Measurements from ENCODE around the gene IMP4.
"Not testable (repeated sequence)": the region's sequence is repeated elsewhere in the genome, so short reads cannot be mapped to it uniquely, and the experiment has no call there.

IMP4 gene

DNA sequence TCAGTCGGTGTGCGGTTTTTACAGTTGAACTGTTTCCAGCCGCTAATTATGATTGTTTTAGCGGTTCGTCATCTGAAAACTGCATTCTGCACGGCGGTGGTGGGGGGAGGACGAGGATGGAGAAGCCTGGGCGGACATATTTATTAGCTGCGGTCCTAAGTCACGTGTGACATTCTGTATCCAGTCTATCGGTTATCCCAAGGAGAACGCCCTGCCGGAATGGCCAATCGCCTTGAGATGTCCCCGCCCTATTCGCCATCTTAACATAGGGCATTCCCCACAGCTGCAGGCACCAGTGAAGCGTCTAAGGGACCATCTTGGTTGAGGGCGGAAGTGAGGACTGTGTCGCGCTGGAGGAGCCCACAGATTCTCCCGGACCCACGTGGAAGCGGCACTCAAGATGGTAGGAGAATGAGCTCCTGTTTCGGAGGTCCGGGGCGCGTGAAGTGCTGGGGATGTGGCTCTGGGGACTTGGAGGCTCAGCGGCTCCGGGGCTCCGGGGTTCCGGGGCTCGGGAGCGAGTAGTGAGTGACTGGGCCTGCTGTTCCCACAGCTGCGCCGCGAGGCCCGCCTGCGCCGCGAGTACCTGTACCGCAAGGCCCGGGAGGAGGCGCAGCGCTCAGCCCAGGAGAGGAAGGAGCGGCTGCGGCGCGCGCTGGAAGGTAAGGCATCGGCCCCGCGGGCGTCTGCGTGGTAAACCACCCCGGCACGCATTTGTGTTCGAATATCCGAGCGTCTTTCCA, at the start of gene IMP4:
Gene IMP4 (plus strand): TSS at position 365 of the 743 bp plus-strand sequence. CDS start 36 bp downstream, at position 401.
- peak; percentile 95 for DNase-seq

DNA sequence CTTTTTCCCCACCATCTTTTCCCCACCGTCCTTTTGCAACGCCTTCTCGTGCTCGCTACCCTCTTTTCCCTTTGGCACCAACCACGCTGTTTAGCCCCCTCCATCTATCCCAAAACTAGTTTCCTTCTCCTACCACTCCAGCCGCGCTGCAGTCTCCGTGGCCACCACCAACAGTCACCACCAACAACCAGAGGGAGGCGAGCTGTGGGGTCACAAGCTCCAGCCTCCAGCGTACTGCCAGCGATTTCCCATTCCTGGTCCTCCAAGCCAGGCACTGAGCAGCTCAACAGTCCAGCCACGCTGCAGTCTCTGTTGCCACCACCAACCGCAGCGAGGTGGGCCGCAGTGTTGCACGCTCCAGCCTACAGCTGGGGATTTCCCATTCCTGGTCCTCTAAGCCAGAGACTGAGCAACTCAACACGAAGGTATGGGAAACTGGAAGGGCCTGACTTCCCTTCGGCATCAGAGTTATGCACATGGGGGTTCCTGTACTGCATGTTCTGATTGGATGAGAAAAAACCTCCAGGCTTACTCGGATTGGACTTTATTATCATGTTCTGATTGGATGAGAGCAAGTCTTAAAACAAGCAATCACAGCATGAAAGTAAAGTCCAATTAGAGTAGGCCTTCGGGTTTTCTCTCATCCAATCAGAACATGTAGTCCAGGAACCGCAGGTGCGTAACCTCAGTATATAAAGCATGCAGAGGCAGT, 42.3 kb upstream of the IMP4 start:
- DNase-seq, result no peak

DNA sequence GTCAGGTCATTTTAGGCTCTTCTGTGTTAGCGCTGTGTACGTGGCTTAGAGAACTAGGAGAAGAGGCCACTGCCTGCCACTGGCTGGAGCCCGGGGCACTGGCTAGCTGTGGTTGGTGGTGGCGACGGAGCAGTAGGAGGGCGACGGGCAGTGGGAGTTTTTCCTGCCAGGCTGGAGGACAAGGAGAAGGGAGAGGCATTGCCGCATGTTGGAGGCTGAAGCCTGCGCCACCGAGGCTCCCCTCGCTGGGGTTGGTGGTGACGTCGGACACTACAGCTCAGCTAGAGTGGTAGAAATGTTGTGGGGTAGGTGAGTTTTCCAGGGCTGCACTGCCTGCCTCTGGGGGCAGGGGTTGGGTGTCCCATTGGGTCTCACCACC, 41.7 kb upstream of the IMP4 start:
- no peak for DNase-seq

- DNase-seq, result no peak
Measured at GRCh38 chr2:130302164-130302886, 40.4 kb upstream of the IMP4 start.

GRCh38 chr2:130303169-130303568, 39.5 kb upstream of the IMP4 start:
- DNase-seq, result no peak

DNA sequence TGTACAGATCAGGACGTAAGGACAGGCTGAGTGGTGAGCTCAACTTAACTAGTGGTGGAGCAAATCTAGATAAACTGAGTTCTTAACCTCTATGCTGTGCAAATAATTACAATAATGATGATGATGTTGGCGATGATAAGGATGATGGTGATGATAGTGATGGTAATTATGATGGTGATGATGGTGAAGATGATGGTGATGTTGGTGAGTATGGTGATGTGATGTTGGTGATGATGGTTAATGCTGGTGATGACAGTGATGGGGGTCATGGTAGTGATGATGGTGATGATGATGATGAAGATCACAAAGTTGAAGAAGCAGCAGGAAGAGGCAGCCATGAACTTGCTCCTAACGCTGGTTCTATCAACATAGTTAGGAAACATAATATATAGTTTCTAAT, 38.0 kb upstream of the IMP4 start:
- DNase-seq, result no peak

GRCh38 chr2:130307850-130308249, 34.8 kb upstream of the IMP4 start:
- no peak for DNase-seq

DNA sequence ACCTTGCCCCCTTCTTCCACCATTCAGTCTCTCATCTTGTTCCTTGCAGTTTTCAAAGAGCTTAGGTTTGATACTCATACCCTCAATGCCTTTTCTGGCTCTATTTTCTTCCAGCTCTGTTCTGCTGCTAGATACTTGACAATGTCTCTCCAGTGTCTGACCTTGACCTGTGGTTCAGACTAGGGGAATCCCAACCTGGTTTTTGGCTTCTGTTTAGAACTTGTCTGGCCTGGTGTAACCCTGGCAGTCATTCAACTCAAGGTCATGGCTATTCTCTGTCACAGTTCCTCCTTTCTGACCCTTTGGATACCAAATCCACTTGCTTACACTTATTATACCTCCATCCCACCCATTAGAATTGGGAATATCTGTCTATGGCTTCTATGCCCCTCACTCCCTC, 31.8 kb upstream of the IMP4 start:
- no peak for DNase-seq

DNA sequence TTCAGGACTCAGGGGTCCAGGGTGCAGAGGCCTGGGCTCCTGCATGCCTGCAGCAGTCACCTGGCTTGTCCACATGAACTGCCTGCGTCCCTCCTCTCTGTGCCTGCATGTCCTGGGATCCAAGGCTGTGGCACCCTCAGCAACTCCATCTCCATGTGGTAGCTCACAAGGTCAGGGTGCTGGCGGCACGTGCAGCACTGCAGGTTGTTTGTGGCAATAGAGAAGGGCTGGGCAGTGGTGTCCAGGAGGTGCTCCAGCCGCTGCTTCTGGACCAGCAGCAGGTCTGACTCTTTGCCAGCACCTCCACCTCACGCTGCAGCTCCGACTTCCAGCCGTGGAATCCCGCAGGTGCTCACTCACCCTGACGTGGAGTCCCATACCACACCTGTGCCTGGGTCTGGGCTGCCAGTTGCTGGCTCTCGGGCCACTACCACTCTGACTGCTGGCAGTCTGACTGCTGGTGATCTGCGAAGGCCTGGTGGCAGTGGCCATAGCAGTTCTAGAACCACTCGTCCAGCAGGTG, 28.8 kb upstream of the IMP4 start:
- no peak for DNase-seq

DNA sequence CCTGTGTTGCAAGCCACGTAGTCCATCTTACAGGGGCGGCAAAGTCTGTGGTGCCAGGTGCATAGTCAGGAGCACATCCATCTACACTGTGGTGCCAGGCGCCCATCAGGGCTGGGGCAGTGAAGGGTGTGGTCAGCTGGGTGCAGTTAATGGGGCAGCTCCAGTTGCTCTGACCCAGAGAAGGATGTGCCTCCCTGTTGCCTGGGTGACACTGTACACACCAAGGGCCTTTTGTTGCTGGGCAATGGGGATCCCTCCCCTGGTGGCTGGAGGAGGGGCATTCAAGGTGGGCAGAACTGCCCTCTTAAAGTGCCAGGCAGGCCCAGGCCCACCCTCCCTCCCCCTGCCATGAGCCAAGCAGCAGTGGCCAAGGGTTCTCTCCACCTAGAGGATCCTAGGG, 28.3 kb upstream of the IMP4 start:
- DNase-seq, result no peak

- no peak for DNase-seq
Measured at GRCh38 chr2:130316596-130316995, 26.1 kb upstream of the IMP4 start.

DNA sequence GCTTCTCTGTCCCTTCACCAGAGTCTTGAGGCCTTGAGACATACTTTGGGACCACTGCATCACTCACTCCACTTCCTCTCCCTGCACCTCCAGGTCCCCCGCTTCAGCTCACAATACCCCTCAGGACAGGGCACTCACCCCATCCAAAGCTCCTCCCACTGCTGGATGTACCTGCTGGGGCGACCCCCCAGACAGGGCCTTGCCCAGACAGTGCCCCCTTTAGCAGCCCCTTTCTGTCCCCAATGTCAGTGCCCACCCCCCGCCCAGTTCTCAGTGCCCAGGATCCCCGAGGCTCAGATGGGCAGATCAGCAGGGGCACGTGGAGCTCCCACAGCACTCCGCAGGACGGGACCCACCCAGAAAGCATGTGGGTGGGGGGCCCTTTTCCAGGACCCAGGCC, 23.8 kb upstream of the IMP4 start:
- no peak for DNase-seq

- DNase-seq, result no peak
Measured at GRCh38 chr2:130319536-130319935, 23.2 kb upstream of the IMP4 start.

GRCh38 chr2:130327703-130328527, 14.8 kb upstream of the IMP4 start:
- no peak for DNase-seq

GRCh38 chr2:130328710-130329109, 14.0 kb upstream of the IMP4 start:
- DNase-seq, result no peak

DNA sequence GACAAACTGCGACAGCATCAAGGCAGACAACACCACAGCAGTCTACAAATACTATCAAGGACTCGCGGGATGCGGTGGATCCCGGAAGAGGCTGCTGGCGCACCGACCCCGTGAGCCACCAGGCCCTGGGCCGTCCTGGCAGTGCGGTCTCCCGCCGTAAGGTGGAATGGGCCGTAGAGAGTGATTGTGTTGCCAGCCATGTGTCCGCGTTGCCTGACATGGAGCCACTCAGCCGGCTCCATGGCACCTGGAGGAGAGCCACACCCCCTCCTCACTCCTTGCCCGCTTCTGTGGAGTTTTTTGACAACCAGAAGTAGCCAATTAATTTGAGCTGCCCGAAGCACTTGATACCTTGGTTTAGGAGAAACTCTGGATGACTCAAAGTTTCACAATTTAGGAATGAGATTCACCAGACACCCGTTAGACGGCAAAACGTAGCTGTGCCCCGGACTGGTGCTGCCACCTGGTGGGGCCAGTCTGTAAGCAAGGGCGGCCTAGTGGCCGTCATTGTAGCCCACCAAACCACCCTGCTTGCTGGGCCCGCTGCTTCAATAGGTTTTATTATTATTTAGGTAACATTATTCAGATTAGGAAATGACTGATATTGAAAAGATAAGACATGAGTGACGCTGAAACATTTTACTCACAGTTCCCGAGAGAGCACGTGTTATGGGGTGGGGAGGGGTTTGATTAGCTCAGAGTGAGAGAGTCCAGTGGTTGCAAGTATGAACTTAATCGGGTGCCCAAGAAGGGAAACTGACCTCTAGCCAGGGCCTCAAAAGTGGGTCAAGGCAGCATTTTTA, 10.2 kb upstream of the IMP4 start:
- peak; percentile 51 for DNase-seq

GRCh38 chr2:130333253-130333652, 9.4 kb upstream of the IMP4 start:
- DNase-seq, result not testable (repeated sequence)

- no peak for DNase-seq
Measured at GRCh38 chr2:130334026-130334425, 8.7 kb upstream of the IMP4 start.

GRCh38 chr2:130335226-130335625, 7.5 kb upstream of the IMP4 start:
- DNase-seq, result no peak

DNA sequence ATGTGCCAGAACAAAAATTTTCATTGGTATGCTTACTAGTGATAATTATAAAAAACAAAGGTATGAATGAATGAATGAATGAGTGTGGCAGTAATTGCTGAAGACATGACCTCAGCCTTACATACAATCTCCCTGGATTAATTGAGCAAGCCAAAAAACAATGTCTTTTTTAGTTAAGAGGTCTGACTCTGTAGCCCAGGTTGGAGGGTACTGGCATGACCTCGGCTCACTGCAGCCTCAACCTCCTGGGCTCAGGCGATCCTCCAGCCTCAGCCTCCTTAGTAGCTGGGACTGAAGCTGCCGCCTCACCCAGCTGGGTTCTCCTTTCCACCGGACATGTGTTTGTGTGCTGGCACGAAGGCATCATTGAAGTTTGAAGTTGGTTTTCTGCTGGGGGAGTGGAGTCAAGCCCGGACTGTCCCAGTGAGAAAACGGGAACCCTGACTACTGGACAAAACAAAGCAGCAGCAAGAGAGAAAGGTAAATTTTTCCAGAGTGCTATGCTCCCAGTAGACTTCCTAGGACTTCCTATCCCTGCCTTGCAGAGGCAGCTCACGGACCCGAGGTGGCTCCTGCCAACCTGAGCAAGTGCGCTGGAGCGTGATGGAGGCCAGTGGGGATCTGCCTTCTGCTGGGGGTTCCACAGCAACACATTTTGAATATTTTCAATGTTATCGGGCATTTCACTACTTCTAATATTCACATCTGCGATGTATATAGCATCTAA, 6.4 kb upstream of the IMP4 start:
- no peak for DNase-seq
